CD4-positive, alpha-beta T cell treated with Interleukin-1 beta for 1 hour (primary cell): ENCODE measurements around the gene CD274.
A peak's percentile ranks its signal among the peaks of the same experiment; 100 is the strongest.
"Not testable (repeated sequence)": the region's sequence is repeated elsewhere in the genome, so short reads cannot be mapped to it uniquely, and the experiment has no call there.

ENCODE experiments used
- DNase-seq, 2 donors: peaks; one replicate each; pipeline ENCODE4 v3.0.0-alpha.2; 2020 to 2022

CD274 gene

DNA sequence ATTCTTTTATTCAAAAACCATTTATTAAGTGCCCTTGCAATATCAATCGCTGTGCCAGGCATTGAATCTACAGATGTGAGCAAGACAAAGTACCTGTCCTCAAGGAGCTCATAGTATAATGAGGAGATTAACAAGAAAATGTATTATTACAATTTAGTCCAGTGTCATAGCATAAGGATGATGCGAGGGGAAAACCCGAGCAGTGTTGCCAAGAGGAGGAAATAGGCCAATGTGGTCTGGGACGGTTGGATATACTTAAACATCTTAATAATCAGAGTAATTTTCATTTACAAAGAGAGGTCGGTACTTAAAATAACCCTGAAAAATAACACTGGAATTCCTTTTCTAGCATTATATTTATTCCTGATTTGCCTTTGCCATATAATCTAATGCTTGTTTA, 18.5 kb downstream of the CD274 start:
- DNase-seq = no peak

DNA sequence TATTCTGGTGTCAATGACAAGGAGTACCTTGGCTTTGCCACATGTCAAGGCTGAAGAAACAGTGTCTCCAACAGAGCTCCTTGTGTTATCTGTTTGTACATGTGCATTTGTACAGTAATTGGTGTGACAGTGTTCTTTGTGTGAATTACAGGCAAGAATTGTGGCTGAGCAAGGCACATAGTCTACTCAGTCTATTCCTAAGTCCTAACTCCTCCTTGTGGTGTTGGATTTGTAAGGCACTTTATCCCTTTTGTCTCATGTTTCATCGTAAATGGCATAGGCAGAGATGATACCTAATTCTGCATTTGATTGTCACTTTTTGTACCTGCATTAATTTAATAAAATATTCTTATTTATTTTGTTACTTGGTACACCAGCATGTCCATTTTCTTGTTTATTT, 19.8 kb downstream of the CD274 start:
- no peak for DNase-seq

DNA sequence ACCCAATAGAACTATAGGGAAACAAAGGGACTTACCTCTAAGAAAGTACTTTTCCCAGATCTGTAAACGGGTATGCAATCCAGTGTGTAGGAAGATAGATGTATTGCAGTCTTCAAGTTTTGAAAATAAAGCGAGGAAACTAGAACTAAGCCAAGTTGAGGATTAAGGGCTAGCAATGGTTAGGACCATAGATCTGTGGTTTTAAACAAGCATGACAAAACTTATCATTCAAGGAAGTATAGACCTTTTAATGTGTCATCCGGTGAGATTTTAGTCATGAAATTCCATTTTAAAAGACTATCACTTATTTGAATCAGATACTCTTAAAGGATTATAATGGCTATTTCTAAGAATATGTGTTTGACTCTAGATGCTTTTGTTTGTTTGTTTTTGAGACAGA, 20.5 kb downstream of the CD274 start:
- no peak for DNase-seq

DNA sequence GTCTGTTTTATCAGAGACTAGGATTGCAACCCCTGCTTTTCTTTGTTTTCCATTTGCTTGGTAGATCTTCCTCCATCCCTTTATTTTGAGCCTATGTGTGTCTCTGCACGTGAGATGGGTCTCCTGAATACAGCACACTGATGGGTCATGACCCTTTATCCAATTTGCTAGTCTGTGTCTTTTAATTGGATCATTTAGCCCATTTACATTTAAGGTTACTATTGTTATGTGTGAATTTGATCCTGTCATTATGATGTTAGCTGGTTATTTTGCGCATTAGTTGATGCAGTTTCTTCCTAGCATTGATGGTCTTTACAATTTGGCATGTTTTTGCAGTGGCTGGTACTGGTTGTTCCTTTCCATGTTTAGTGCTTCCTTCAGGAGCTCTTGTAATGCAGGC, 25.3 kb downstream of the CD274 start:
- DNase-seq = not testable (repeated sequence)

DNA sequence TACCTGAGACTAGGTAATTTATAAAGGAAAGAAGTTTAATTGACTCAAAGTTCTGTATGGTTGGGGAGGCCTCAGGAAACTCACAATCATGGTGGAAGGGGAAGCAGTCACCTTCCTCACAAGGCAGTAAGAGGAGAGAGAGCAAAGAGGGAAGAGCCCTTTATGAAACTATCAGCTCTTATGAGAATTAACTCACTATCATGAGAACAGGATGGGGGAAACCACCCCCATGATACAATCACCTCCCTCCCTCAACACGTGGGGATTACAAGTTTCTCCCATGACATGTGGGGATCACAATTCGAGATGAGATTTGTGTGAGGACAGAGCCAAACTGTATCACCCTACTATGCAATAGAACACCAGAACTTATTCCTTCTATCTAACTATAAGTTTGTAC, 27.9 kb downstream of the CD274 start:
- DNase-seq = no peak

DNA sequence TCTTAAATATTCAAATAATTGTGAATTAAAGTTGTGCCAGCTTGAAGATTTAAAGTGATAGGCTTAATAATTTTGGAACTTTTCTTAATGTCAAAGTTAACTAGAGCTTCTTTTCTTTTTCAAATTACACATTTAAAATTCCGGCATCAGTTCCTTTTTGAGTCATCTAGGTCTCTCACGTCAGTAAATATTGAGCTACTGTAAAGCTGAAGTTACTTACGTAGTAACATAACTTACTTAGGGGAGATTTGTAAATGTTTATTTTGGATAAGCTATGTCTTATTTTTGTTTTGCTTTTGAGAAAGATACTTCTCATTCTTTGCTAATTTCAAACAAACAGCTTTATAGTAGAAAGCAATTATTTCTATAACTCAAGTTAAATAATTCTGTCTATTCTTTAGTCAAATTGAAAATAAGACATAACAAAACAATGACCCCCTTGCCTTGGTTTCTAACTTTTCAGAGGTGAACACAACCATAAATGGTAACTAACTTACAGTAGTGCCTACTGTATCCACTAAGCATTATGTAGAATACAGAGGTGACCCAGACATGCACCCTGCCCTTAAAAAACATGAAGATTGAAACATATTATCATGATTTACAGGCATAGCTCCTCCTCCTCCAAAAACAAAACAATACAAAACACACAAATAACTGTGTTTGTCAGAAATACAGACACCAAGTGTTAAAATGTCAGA, 29.8 kb downstream of the CD274 start:
- DNase-seq = no peak

DNA sequence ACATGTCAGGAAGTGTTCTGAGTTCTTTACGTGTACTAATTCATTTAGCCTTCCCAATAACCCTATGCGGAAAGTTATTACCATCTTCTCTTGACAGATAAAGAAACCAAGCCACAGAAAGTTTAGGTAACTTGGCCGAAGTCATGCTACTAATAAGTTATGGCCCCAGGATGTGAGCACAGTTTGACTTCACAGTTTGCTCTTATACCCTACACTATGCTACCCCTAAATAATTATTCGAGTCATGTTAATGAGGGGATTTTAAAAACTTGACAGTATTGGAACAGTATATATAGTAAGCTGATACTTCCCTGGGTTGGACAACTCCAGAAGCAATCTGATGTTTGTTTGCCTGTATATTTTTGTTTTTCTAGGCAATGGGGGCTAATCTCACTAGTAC, 30.6 kb downstream of the CD274 start:
- DNase-seq = no peak

DNA sequence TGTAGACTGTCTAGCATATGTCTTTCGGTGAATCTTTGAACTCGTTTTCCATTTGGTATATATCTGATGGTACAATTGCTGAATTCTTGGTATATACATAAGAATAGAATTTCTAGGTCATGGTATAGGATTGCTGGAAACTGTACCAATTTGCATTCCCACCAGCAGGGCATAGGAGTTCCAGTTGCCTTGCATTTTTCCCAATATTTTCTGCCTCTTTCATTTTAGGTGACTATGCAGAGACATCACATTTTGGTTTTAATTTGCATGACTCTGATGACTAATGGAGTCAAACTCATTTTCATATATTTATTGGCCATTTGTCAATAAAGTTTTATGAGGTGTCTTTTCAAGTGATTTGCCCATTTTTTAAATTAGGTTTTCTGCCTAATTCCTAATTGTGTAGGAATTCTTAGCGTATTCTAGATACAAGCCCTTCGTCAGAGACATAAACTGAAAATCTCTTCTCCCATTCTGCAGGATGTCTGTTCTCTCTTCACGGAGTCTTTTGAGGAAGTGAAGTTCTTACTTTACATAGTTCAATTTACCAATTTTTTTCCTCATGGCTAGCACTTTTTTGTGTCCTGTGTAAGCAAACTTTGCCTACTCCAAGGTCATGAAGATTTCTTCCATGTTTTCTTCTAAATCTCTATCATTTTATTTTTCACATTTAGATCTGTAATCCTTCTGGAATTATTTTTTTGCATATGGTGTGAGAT, 31.1 kb downstream of the CD274 start:
- DNase-seq = no peak

DNA sequence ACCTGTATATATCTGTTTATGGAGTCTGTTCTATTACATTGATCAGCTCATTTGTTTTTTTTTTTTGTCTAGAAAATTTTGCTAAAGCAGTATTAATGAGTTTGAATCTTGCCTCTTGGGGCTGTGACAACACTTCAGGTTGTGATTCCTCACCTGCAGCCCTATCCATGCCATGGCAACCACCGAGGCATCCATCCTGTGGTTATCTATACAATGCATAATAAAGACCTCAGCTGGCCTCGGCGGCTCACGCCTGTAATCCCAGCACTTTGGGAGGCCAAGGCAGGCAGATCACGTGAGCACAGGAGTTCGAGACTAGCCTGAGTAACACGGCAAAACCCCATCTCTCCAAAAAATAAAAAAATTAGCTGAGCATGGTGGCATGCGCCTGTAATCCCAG, 31.9 kb downstream of the CD274 start:
- no peak for DNase-seq

DNA sequence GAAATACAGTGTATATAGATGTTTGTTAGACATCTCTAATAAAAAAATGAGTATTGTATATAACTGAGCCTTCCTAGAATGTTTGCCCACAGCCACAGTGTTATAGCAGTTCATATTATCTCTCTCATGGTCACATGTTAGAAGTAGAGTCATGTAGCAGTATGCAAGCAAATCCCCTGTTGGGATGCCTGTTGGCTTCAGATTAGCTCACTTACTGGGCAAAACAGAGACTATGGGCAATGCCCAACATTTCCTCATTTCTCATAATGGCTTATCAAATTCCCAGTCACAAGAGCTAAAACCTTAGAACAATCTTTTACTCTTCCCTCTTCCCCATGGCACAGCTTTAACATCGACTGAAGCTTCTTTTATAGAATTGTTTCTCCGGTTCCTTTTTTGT, 33.0 kb downstream of the CD274 start:
- DNase-seq = no peak

DNA sequence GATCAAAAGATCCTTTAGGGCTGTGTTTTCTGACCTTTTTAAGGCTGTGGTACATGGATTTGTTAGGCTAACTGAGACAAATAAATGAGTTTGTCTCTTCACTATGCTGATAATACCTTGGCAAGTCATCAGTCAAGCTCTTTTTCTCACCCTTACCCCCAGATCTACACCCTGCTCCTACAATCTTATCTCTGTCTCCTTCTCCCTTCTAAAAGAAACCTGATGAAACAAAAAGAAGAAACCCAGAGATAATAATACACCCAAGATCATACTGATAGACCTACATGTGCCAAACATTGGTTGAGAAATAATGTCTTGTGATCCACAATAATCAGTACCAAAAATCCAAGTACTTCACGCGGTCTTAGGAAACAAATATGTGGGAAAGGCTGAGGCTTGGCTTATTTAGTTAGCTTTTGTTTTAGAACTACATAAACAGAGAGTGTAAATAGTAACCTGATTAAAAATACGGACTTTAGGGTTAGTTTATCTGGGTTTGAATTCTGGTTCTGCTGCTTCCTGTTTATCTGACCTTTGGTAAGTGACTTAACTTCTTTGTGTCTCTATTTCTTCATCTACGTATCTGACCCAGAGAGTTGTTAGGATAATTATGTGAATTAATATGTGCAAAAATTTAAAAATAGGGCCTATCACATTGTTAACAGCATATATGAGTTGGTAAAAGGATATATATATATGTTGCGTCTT, 35.2 kb downstream of the CD274 start:
- DNase-seq = no peak

DNA sequence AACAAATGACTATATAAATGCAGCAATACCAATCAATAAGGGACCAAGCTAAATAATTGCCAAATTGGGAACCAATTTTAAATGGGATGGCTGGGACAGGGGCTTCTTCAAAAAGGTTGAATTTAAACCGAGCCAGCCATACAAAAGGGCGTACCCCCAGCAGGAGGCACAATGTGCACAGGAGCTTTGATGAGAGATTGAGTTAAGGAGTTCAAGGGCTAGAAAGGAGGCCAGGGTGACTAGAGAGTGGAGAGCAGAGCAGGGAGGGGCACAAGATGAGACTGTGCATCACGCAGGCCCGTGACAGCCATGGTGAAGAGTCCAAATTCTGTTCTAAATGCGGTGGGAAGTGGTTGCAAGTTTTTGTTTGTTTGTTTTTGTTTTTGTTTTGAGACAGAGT, 36.6 kb downstream of the CD274 start:
- no peak for DNase-seq

DNA sequence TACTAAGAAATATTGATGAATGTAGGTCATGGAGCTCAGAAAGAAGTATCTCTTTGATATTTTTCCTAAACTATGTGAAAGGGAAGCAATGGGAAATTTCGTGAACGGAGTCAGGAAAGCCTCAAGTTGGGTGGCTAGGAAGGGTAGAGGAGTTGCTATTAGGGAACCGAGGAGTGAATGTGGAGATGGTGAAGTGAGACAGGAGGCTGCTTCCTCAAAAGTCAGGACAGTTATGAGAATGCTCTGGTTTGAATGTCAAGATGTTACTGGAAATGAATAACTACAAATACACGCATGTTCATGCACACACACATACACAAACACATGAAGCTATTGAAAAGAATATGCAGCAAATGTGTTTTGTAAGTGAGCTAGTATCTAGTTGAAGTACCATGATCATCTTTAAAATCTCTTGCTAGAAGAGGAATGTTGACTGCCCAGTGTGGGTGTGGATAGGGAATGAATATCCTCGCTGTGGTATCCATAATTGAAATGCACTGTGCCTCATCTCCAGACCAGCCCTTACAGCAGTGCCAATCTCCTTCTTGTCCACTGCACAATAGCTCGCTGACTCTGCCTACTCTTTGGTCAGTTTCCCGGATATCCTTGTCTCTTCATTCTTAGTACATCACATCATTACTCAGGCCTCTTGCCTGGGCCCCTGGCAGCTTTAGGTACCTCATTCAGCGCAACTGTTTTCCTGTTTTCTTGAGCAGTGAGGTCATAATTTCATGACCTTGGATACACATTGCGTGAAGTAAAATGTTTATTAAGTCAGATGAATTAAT, 38.1 kb downstream of the CD274 start:
- no peak for DNase-seq

DNA sequence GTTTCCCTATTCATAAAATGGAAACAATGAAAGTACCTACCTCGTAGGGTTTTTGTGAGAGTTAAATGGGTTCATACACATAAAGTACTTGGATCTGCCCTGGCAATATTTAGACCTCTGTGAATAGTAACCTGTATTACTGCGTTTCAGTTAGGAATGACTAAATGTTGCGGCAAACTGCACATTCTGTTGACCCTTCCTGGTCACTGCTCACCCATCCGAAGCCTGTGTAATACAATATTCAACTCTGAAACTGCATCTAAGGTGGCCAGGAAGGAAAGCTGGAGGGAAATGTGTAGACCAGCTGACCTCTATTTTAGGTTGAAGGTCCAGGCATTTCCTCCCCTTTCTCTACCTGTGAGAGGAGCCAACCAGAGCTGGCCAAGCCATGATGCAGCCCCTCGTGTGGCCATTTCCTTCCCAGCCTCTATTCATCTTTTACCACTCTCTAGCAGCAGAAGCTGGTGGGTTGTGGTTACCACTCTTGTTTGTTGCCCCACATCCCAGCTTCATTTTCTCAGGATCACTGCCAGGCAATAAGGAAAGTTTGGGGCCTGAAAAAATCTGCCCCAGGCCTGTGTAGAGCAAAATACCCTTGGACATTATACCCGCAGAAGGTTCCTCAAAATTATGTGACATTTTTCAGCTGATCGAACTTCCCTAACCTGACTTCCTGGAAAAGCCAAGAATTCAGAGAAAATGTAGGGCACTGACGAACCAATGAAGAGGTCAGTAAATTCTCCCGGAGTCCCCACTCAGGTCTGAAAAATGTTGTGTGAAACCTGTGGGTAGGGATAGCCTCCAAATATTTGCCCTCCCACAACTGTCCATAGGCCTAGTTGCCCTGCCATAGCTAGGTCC, 39.5 kb downstream of the CD274 start:
- no peak for DNase-seq

DNA sequence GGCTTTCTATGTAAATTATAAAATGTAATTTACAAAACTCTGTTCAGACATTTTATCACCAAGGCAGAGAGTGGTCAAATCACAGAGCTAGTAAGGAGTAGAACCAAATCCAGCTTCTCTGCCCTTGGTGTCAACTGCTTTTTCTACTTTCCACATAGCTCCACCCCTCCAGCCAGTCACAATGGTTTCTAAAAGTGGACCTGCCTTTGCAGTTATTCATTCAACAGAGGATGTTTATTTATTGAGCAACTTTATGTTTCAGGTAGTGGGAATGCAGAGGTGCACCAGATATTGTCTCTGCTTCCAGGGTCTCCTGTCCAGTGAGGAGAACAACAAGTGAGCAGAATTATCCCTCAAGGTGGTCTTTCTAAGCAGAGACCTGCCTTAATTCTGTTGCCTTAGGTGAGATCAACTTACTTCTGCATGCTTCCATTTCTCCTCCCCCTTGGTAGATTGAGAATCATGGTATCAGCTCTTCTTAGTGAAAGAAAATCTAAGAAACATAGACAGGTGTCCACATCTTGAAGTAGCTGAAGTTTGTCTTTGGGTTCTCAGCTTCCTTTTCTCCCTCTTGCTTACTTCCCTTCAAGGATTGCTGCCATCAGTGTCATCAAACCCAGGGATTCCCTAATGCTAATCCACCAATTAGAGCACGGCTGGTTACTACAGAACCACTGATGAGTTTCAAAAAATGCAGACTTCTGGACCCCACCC, 42.8 kb downstream of the CD274 start:
- no peak for DNase-seq

DNA sequence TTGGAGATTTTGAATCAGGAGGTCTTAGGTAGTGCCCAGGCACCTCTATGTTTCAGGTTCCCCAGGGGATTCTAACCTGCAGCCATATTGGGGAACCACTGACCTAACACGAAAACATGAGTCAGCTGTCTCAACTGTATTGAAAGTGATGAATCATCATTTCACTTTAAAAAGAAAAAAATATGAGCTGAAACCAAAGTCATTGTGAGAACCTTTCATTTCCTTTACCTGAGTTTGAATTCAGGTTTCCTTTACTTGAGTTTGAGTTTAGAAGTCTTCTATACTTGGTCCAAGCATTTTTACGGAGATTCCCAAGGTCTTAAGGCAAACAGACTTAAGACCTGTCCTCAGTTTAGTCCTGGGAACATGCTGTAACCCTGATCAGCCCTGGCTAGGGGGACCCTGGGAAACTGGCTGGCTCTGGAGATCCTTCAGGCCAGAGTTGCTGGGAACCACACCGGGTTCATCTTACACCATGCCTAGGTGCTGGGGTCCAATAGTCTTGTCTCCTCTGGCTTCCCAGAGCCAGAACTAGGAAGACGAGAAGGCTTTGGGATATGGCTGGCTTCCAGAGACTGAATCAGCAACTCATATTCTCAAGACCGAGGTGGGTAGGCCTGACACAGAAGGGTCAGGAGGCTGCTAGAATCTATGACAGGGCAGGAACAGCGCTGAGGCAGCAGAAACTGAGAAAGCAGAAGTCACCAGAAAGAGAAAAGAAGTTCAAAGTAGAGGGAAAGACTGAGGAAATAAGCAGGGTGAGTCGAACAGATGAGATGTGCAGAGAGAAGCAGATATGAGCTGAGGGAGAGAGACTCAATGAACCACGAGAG, 43.6 kb downstream of the CD274 start:
- peak in 1 of 2 donors; percentile 45 for DNase-seq

DNA sequence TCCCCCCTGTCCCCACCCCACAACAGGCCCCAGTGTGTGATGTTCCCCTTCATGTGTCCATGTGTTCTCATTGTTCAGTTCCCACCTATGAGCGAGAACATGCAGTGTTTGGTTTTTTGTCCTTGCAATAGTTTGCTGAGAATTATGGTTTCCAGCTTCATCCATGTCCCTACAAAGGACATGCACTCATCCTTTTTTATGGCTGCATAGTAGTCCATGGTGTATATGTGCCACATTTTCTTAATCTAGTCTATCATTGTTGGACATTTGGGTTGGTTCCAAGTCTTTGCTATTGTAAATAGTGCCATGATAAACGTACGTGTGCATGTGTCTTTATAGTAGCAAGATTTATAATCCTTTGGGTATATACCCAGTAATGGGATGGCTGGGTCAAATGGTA, 44.4 kb downstream of the CD274 start:
- not testable (repeated sequence) for DNase-seq

DNA sequence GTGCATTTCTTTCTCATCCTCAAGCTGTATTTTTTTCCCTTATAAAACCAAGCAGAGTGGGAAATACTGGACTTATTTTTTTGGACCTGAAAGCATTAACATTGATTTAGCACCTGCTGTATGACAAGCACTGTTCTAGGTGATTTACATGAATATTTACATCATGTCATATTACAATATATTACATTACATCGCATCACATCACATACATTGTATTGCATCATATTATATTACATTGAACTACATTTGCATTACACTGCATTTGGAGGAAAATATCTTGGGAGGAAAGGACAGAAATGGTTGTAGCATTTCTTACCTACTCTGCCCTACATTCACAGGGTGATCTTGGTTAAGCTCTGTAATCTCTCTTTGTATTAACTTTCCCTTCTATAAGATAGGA, 48.8 kb downstream of the CD274 start:
- DNase-seq = no peak

DNA sequence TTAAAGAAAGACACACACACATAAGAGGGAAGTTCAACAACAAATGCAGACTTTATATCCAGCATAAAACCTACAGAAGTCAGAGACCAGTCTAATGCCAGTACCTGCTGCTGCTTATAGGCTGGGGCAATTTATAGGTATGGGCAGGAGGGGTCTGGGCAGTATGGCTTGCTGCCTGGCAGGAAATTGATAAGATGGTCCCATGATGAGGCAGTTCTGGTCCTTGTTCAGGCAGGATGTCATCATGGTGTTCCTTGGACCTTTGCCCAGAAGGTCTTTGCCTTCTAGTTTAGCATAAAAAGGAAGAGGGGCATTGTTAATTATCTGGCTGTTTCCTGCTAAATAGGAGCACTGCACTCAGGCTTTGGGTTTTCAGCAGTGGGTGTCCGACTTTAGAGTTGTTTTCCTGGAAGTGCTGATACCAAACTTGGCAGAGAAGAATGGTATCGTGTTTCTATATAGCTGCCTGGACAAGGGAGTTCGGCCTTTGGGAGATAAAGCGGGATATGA, 49.6 kb downstream of the CD274 start:
- no peak for DNase-seq

DNA sequence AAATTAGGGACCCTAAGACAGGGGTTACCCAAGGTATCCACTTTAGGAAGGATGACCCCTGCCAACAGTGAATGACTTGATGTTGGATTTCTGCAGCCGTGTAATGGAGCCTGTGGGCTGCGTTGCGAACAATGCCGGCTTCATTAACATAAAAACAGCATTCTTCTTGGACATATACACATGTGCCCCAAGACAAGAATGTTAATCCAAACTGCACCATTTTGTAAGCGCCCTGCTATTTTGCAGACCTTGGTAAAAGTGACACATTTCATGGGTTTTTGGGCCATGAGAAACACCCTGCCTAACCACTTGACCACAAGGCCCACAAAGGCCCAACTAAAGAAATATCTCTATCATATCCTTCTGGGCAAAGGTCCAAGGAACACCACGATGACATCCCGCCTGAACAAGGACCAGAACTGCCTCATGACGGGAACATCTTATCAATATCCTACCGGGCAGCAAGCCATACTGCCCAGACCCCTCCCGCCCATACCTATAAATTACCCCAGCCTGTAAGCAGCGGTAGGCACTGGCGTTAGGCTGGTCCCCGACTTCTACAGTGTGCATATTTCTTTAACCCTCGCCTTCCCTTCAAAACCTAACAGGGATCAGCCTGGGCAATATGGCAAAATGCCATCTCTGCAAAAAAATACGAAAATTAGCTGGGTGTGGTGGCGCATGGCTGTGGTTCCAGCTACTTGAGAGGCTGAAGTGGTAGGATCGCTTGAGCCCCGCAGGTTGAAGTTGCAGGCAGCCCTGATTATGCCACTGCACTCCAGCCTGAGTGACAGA, 50.3 kb downstream of the CD274 start:
- no peak for DNase-seq
